ENCODE data around the gene NIPAL1.

NIPAL1 gene

GRCh38 chr4:48068182-48068581 lies 51.6 kb downstream of the NIPAL1 start:
- no peak for DNase-seq

DNA sequence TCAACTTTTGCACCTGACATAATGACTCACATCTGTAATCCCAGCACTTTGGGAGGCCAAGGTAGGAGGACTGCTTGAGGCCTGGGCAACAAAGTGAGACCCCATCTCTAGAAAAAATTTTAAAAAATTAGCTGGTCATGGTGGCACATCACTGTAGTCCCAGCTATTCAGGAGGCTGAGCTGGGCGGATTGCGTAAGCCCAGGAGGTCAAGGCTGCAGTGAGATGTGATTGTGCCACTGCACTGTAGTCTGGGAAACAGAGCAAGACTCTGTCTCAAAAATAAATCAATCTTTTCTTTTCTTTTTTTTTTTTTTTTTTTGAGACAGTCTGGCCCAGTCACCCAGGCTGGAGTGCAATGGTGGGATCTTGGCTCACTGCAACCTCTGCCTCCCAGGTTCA lies 52.5 kb downstream of the NIPAL1 start:
- DNase-seq = no peak

GRCh38 chr4:48071191-48071590 lies 54.6 kb downstream of the NIPAL1 start:
- no peak for DNase-seq

- no peak for DNase-seq
Observed at GRCh38 chr4:48073567-48074103, 57.1 kb downstream of the NIPAL1 start.

DNA sequence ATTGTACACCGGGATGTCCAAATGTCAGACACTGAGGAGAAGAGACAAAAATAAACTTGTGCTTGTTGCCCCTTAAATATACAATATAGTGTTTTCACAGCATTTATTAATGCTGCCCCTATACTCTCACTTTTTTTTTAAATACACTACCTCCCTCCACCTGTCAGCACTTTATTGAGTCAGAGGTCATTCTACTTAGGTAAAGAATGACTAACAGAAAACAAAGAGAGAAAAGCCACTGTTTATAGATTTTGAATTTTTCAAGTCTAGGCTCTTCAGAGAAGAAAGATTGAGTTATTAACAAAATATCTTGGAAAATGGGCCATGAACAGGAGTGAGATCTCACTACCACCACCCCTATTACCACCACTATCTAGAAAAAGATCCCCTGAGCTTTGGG lies 58.1 kb downstream of the NIPAL1 start:
- no peak for DNase-seq

DNA sequence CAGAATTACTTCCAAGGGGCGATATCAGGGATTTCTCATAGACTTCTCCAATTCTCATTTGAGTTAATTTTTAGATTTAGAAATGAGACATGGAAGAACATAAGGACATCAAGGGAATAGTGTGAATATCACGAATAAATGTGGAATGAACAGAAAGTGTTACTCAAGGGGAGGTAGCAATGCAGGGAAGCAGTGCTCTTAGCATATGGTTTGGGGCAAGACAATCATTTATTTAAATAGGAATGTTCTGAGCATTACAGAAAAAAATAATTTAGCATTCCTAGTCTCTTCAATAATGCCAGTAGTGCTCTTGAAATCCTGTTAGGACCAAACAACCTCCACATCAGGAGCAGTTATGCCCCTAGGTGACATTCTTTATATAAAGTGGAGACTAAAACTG lies 61.9 kb downstream of the NIPAL1 start:
- DNase-seq = no peak

GRCh38 chr4:48078862-48079655 lies 62.5 kb downstream of the NIPAL1 start:
- DNase-seq = no peak

GRCh38 chr4:48079972-48080391 lies 63.4 kb downstream of the NIPAL1 start:
- no peak for DNase-seq

DNA sequence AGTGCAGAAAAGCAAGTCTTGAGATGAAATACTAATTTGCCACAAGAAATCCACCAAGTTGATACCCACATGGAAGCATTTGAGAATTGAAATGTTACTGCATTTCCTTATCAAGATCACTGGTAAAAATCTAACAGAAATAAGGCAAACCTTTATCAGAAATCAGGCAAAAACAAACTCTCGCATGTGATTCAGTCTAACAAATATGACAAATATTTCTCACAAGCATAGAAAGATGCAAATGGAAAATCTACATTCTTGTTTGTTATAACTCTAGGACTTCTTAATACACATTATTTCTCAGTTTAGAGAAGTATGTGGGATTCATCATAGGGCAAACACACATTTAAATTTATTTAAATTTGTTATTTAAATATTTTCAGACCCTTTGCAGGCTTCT lies 64.6 kb downstream of the NIPAL1 start:
- no peak for DNase-seq

DNA sequence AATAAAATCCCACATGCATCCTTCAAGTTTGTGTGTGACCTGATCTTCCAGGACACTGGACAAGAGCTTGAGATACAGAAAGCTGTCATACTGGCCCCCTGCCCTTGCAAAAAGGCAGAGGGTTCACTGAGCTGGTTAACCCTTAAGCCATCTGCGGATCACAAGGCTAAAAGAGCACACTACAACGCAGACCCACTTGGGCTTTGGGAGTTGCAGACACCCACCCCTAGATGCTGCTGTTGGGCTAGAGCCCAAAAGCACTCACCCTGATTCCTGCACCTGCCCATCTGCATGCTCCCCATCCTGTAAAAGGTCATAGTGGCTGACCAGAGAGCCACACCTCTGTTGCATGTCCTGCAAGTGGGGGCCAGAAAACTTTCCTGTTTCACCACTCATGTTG lies 66.4 kb downstream of the NIPAL1 start:
- no peak for DNase-seq

DNA sequence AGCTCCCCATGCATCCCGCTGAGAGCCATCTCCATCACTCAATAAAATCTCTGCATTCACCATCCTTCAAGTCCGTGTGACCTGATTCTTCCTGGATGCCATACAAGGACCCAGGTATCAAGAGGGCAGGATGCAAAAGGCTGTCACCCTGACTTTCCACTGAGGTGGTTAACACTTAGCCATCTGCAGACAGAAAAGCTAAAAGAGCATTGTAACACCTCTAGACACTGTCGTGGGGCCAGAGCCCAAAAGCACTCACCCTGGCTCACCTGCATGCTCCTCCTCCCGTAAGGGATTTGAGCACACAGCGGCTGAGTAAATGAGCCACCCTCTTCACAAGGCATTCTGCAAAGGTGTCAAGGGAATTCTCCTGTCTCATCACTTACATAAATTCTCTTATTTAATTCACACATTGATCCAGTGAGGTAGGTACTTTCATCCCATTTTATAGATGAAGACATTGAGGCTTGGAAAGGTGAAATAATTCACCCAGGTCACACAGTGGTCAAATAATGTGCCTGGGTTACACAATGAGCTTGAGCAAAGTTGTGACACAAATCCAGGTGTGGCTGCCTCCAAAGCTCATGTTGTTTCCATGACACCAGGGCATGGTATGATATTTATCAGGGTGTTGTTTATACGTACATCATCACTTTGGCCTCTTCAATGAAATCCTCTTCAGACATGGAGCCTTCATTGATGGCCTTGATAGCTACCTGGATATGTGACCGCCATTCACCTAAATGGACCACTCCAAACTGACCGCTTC lies 69.4 kb downstream of the NIPAL1 start:
- DNase-seq = no peak
